H9 (cell line): ENCODE data around the gene RSF1. TPM values are rescaled to one million over a fixed set of nuclear protein-coding genes. Genes with fewer than 3 reads are reported as not detected.

Experiments
- DNase-seq: peaks from one replicate; pipeline ENCODE4 v3.0.0-alpha.2; 2017
- H2AFZ ChIP-seq: one replicate; pipeline ENCODE4 v1.6.1; 2013; ENCODE audit warnings: mild to moderate bottlenecking, low read length, control low read depth, moderate library complexity
- H2AK5ac ChIP-seq: 2 replicates; pipeline ENCODE4 v1.6.1; 2013; ENCODE audit warnings: low read length, control low read depth, mixed read lengths; ENCODE audit not compliant: insufficient read length
- H2BK120ac ChIP-seq: one replicate; pipeline ENCODE4 v1.6.1; 2013; ENCODE audit warnings: low read depth, mild to moderate bottlenecking, low read length, control low read depth, inconsistent platforms; ENCODE audit not compliant: poor library complexity, severe bottlenecking
- H2BK12ac ChIP-seq: 2 replicates; pipeline ENCODE4 v1.6.1; 2013; ENCODE audit warnings: low read length, control low read depth, mixed read lengths, low read depth; ENCODE audit not compliant: insufficient read length
- H2BK15ac ChIP-seq: 2 replicates; pipeline ENCODE4 v1.6.1; 2013; ENCODE audit warnings: low read depth, low read length, control low read depth
- H2BK20ac ChIP-seq: one replicate; pipeline ENCODE4 v1.6.1; 2013; ENCODE audit warnings: low read depth, mild to moderate bottlenecking, low read length, control low read depth, inconsistent platforms; ENCODE audit not compliant: poor library complexity, severe bottlenecking
- H2BK5ac ChIP-seq: 2 replicates; pipeline ENCODE4 v1.6.1; 2013; ENCODE audit warnings: low read length, control low read depth, mixed read lengths; ENCODE audit not compliant: insufficient read length
- H3K14ac ChIP-seq: 2 replicates; pipeline ENCODE4 v1.6.1; 2013; ENCODE audit warnings: low read length, control low read depth; ENCODE audit not compliant: insufficient read depth
- H3K18ac ChIP-seq: 2 replicates; pipeline ENCODE4 v1.6.1; 2013; ENCODE audit warnings: low read depth, mild to moderate bottlenecking, mixed read lengths, low read length, control low read depth; ENCODE audit not compliant: insufficient read length
- H3K23ac ChIP-seq: 2 replicates; pipeline ENCODE4 v1.6.1; 2013; ENCODE audit warnings: low read length, control low read depth, mixed read lengths, low read depth; ENCODE audit not compliant: insufficient read length
- H3K23me2 ChIP-seq: 2 replicates; pipeline ENCODE4 v1.6.1; 2013; ENCODE audit warnings: low read depth, mild to moderate bottlenecking, mixed read lengths, low read length, control low read depth; ENCODE audit not compliant: insufficient read length, poor library complexity, severe bottlenecking
- H3K27ac ChIP-seq: 2 replicates; pipeline ENCODE4 v1.5.1; 2013; ENCODE audit warnings: low read length, control low read depth, mixed read lengths, low read depth; ENCODE audit not compliant: insufficient read length
- H3K27me3 ChIP-seq: 2 replicates; pipeline ENCODE4 v1.6.1; 2013; ENCODE audit warnings: low read length, control low read depth, inconsistent platforms; ENCODE audit not compliant: insufficient read depth
- H3K4ac ChIP-seq: 2 replicates; pipeline ENCODE4 v1.6.1; 2013; ENCODE audit warnings: low read depth, mild to moderate bottlenecking, control low read depth, inconsistent platforms, low read length, moderate library complexity
- H3K4me1 ChIP-seq: 2 replicates; pipeline ENCODE4 v1.6.1; 2013; ENCODE audit warnings: low read length, control low read depth, inconsistent platforms; ENCODE audit not compliant: insufficient read depth
- H3K4me2 ChIP-seq: 2 replicates; pipeline ENCODE4 v1.6.1; 2013; ENCODE audit warnings: low read length, control low read depth, mixed read lengths; ENCODE audit not compliant: insufficient read length, insufficient read depth
- H3K56ac ChIP-seq: 2 replicates; pipeline ENCODE4 v1.6.1; 2013; ENCODE audit warnings: low read depth, mild to moderate bottlenecking, mixed read lengths, low read length, control low read depth; ENCODE audit not compliant: insufficient read length
- H3K79me1 ChIP-seq: 2 replicates; pipeline ENCODE4 v1.6.1; 2013; ENCODE audit warnings: low read depth, mild to moderate bottlenecking, moderate library complexity, low read length, control low read depth, inconsistent platforms; ENCODE audit not compliant: insufficient read depth, poor library complexity, severe bottlenecking
- H3K79me2 ChIP-seq: 2 replicates; pipeline ENCODE4 v1.6.1; 2013; ENCODE audit warnings: low read length, control low read depth, inconsistent platforms; ENCODE audit not compliant: insufficient read depth
- H3K9ac ChIP-seq: 2 replicates; pipeline ENCODE4 v1.6.1; 2013; ENCODE audit warnings: low read length, control low read depth, mixed read lengths; ENCODE audit not compliant: insufficient read length; ENCODE audit errors: extremely low read depth
- H3K9me3 ChIP-seq: one replicate; pipeline ENCODE4 v1.6.1; 2013; ENCODE audit warnings: low read depth, low read length, inconsistent platforms; ENCODE audit not compliant: control insufficient read depth
- H3T11ph ChIP-seq: one replicate; pipeline ENCODE4 v1.6.1; 2013; ENCODE audit warnings: mild to moderate bottlenecking, low read length, control low read depth, inconsistent platforms
- H4K20me1 ChIP-seq: one replicate; pipeline ENCODE4 v1.6.1; 2013; ENCODE audit not compliant: control insufficient read depth, insufficient read length, insufficient read depth
- H4K5ac ChIP-seq: 2 replicates; pipeline ENCODE4 v1.6.1; 2013; ENCODE audit warnings: low read depth, mild to moderate bottlenecking, mixed read lengths, low read length, control low read depth; ENCODE audit not compliant: insufficient read length
- H4K8ac ChIP-seq: replicated peaks from 2 replicates; pipeline ENCODE4 v1.6.1; 2013; ENCODE audit warnings: low read length, control low read depth, mixed read lengths, low read depth; ENCODE audit not compliant: insufficient read length
- H4K91ac ChIP-seq: 2 replicates; pipeline ENCODE4 v1.6.1; 2013; ENCODE audit warnings: low read depth, mild to moderate bottlenecking, moderate library complexity, mixed read lengths, low read length, control low read depth; ENCODE audit not compliant: insufficient read length
- H3K27ac Mint-ChIP-seq, 3 experiments: 2 replicates in 2 of 3; 3 replicates in 1 of 3; pipeline ENCODE4 v1.8.0; 2020 to 2021; ENCODE audit warnings: mixed read lengths in 3 of 3, mild to moderate bottlenecking in 1 of 3, moderate library complexity in 1 of 3
- H3K27me3 Mint-ChIP-seq: 2 replicates; pipeline ENCODE4 v1.8.0; 2021; ENCODE audit warnings: low read depth, mild to moderate bottlenecking, moderate library complexity, mixed read lengths
- H3K36me3 Mint-ChIP-seq, 3 experiments: 2 replicates in 2 of 3; 3 replicates in 1 of 3; pipeline ENCODE4 v1.8.0; 2020 to 2021; ENCODE audit warnings: low read depth in 3 of 3, mixed read lengths in 3 of 3; ENCODE audit not compliant: insufficient read depth in 1 of 3
- H3K4me1 Mint-ChIP-seq, 2 experiments: 2 replicates each; pipeline ENCODE4 v1.8.0; 2020; ENCODE audit warnings: mixed read lengths in 2 of 2
- H3K4me3 Mint-ChIP-seq, 2 experiments: 2 replicates in 1 of 2; 3 replicates in 1 of 2; pipeline ENCODE4 v1.8.0; 2020 to 2021; ENCODE audit warnings: mild to moderate bottlenecking in 2 of 2, mixed read lengths in 2 of 2, moderate library complexity in 1 of 2
- H3K9me3 Mint-ChIP-seq, 2 experiments: 2 replicates in 1 of 2; 3 replicates in 1 of 2; pipeline ENCODE4 v1.8.0; 2020; ENCODE audit warnings: mild to moderate bottlenecking in 2 of 2, mixed read lengths in 2 of 2, moderate library complexity in 1 of 2
- CTCF ChIP-seq: fragments of 200-600 bp; sonication (generic); conservative IDR thresholded peaks from 3 replicates; pipeline ENCODE4 v1.8.0; 2021; ENCODE audit warnings: antibody characterized with exemption, mild to moderate bottlenecking
- WGBS: extraction: QIAGEN DNeasy Blood & Tissue Kit; methylation state at CpG from one replicate; pipeline ENCODE4 v1.1.7; 2013; ENCODE audit warnings: missing lambda C conversion rate, low lambda C conversion rate, mixed read lengths; ENCODE audit not compliant: insufficient read length; ENCODE audit errors: extremely low coverage; 5-methylcytosine and 5-hydroxymethylcytosine counted together
- total RNA-seq: library from RNA; stranded (reverse); gene quantifications from 2 replicates; pipeline ENCODE4 v1.2.1, GENCODE V29; 2021

The RSF1 gene
- total RNA-seq, 1 experiment from 2014 or later: 82.6 TPM

GRCh38 chr11:77775936-77776335 lies 44.6 kb downstream of the RSF1 start:
- Histone ChIP-seq H3K4me2 (no peak overlapping the region), H4K5ac (no peak overlapping the region), H3K14ac (no peak overlapping the region), H2AFZ (no peak overlapping the region), H4K8ac (no peak overlapping the region), H2BK120ac (no peak overlapping the region), H3K4ac (no peak overlapping the region), H3K23ac (no peak overlapping the region), H3K18ac (no peak overlapping the region), H2BK5ac (no peak overlapping the region), H3K56ac (no peak overlapping the region), H3K9ac (no peak overlapping the region), H2AK5ac (no peak overlapping the region), H2BK20ac (no peak overlapping the region), H3T11ph (no peak overlapping the region), H3K79me1 (peaks cover 13% of the 10 kb centered on the region), H3K9me3 (no peaks in the 10 kb centered on the region), H3K23me2 (no peaks in the 10 kb centered on the region), H4K91ac (no peak overlapping the region), H2BK15ac (no peak overlapping the region), H3K4me1 (peaks cover 2% of the 10 kb centered on the region; the same call in 1 of the 2 replicates), H3K27me3 (no peaks in the 10 kb centered on the region), H3K27ac (no peak overlapping the region), H4K20me1 (no peaks in the 10 kb centered on the region), H3K79me2 (peaks cover 6% of the 10 kb centered on the region; the same call in 1 of the 2 replicates), H2BK12ac (no peak overlapping the region)
- H3K4me3 Mint-ChIP-seq: no peak overlapping the region
- H3K27ac Mint-ChIP-seq: peak overlapping the region; percentile 50 to 91 (median 82); a peak in 6 of 7 replicates
- no CpG with 5 or more reads among the region's 2 CpGs for WGBS
- no peak for TF ChIP-seq CTCF
- H3K9me3 Mint-ChIP-seq: no peaks in the 10 kb centered on the region
- no peaks in the 10 kb centered on the region for H3K27me3 Mint-ChIP-seq
- H3K4me1 Mint-ChIP-seq: peaks cover 19 to 30% of the 10 kb centered on the region in 2 experiments
- DNase-seq: no peak
- peaks cover 0 to 8% (median 0%) of the 10 kb centered on the region in 3 experiments; a peak in 3 of 7 replicates for H3K36me3 Mint-ChIP-seq
